ENCODE results near the gene UPF3A.
"Not testable (repeated sequence)": the region's sequence is repeated elsewhere in the genome, so short reads cannot be mapped to it uniquely, and the experiment has no call there.

UPF3A gene

DNA sequence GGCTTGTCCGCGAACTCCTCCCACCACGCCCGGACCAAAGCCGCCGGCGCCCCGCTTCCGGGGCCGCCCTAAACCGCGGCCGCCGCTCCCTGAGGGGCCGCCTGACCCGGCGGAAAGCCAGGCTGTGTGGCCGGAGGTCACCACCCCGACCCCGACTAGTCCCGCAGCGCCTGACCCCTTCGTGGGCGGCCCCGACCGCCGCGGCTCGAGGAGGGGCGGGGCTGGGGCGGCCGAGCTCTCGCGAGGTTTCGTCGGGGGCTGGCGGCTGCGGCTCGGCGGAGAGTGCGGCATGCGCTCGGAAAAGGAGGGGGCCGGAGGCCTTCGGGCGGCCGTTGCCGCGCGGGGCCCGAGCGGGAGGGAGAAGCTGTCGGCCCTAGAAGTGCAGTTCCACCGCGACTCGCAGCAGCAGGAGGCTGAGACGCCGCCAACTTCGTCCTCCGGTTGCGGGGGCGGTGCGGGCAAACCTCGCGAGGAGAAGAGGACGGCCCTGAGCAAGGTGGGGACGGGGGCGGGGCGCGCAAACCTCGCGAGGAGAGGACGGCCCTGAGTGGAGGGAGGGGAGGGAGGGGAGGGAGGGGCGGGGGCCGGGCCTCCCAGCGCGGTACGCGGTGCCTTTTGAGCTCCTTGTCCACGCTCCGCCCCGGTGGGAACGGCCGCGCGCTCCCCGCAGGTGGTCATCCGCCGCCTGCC lies at the start of gene UPF3A:
Gene UPF3A, plus strand, starts transcription at position 251 of the 690 bp plus-strand sequence. Its CDS starts 39 bp downstream, at position 290.
- DNase-seq (ENCODE audit: low read depth): peak; percentile 32

GRCh38 chr13:114231886-114232285 lies 49.5 kb upstream of the UPF3A start:
- DNase-seq (ENCODE audit: low read depth): no peak

GRCh38 chr13:114234266-114234644 lies 47.1 kb upstream of the UPF3A start:
- no peak for DNase-seq (ENCODE audit: low read depth)

DNA sequence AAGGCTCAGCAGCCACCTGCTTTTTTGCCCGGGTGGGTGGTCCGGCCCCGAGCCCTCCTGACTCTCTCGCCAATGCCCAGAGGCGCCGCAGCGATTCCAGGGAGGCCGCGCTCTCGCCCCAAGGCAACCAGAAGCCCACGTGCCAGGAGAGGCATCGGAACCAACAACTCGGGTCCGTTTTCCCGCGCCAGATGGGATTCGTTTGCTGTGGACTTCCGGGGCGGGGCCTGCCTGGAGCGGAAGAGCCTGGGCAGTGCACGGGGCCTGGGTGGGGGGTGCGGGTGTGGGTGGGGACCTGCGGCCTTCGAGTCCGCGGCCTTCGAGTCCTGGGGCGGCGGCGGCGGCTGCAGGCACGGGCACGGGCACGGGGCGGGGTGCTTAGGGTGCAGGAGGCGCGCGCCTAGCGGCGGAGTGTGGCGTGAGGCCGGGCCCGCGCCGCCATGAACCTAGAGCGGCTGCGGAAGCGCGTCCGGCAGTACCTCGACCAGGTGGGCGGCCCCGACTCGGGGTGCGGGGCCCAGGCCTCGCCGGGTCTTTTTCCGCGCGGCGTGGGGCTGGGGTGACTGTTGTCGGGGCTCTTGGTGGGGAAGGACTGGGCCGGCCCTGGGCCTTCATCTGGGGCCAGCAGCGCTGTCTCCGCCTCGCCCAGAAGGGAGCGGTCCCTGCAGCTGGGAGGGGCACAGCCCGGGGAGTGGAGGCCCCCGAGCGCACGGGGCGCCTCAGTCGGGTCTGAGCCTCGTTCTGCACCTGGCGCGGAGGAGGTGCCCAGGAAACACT lies 46.6 kb upstream of the UPF3A start, which contains the start of gene CDC16:
Gene CDC16, plus strand, starts transcription at position 253 of the 777 bp plus-strand sequence. Its CDS starts 188 bp downstream, at position 441.
- DNase-seq (ENCODE audit: low read depth): peak; percentile 39

DNA sequence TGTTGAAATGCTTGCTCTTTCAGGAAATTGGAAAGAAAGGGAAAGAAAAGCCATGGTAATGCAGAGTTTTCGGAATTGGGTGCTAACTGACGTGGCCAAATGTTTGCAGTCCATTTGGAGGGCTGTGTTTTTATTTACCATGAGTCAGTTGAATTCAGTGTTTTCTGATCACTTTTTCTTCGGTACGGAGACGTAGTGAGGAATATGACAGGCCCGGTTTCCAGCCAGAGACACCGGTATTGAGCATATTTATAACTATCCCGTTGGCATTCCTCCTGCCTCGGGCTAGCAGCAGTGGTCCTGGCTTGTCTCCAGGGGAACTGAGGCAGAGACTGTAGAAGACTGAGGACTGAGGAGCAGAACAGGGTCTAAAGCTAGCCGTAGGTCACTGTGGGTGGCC lies 45.7 kb upstream of the UPF3A start:
- DNase-seq (ENCODE audit: low read depth): no peak

DNA sequence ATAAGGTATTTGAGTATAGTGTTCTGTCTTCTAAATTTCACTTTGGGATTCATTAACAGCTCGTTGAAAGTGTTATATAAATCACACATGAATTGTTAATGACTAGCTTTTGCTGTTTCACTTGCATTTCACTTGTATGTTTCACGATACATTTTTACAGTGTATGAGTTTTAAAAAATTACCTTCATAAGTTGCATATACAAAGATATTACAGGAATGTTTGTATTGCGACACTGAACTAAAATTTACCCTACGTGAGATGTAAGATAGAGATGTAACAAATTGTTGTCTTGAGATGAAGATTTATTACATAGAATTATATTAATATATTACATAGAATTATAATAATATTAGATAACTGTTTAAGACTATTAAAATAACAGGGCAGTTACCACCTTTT lies 45.2 kb upstream of the UPF3A start:
- DNase-seq (ENCODE audit: low read depth): no peak

DNA sequence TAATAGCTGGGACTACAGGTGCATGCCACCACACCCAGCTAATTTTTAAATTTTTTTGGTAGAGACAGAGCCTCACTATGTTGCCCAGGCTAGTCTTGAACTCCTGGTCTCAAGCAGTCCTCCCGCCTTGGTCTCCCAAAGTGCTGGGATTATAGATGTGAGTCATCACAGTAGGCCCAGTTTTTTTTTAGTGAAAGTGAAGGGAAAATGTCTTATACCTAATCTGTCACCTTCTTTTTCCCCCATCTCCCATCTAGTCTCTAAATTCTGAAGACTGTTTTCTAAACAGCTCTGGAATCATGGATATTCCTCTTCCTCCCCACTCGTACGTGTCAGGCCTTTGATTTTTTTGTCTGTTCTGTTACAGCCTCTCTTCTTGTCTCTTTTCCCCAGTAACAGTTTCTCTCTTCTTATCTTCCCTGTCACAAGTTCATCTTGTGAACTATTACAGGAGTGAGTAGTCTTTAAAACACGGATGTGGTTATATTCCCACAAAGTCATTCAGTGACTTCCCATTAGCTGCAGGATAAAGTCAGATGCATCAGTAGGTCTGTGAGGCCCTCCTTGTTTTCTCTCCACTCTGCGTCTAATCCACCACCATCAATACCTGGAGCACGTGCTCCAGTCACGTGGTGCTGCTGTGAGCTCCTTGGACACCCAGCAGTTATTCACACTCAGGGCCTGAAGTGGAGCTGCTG lies 43.8 kb upstream of the UPF3A start:
- no peak for DNase-seq (ENCODE audit: low read depth)

DNA sequence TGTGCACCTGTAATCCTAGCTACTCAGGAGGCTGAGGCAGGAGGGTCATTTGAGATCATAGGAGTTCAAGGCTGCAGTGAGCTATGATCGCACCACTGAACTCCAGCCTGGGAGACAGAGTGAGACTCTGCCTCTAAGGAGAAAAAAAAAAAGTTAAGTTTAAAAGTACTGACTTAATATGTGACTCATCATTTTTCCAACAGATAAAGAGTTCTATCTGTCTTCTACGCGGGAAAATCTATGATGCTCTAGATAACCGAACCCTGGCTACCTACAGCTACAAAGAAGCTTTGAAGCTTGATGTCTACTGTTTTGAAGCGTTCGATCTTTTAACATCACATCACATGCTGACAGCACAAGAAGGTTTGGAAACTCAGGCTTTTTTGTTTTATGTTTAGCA lies 39.5 kb upstream of the UPF3A start:
- DNase-seq (ENCODE audit: low read depth): no peak

DNA sequence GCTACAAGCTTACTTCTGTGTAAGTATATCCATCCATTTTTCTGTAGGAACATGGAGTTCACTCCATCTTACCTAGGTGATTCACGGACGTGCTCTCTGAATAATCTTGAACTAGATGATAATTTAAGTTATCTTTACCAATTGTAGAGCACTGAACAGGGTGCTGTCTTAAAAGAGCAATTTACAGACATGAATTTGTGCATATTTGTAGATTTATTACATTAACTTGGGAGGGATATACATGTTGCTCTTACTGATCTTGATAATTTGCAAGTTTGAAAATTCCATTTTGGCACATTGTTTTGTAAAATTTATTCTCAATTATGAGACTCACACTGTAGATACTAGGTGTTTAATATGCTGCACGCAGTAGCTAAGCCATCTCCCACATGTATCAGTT lies 37.4 kb upstream of the UPF3A start:
- DNase-seq (ENCODE audit: low read depth): no peak

DNA sequence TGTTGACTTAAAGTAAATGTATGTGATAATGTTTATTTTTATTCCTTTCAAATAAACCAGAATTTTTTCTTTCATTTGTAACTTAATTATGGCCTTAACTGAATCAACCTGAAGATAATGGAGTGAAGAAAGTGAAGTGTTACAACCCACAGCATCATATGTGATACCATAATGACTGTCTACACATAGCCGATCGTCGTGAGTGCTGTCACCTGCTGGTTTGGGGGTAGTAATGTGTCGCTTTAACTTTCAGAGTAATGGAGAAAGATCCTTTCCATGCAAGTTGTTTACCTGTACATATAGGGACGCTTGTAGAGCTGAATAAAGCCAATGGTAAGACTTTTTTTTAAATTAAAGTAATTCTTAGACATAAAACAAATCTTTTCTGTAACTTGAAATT lies 36.8 kb upstream of the UPF3A start:
- no peak for DNase-seq (ENCODE audit: low read depth)

DNA sequence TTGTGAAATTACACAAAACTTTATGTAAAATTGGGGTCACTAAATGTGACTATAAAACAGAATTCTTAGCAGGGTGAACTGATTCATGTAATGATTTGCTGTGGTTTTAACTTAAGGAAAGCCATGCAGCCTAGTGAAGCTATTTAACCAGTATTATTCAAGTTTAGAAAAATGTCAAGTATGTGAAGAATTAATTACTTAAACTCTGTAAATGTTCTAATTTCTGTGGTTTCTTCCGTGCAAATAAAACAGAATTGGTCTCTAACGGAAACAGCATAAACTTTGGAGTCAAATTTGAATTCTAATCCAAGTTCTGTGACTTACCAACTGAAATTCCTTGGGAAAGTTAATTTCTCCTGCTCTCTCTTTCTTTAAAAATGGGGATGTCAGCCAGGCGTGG lies 33.4 kb upstream of the UPF3A start:
- no peak for DNase-seq (ENCODE audit: low read depth)

- DNase-seq (ENCODE audit: low read depth): no peak
These were observed 32.3 kb upstream of the UPF3A start for GRCh38 chr13:114249077-114249476.

DNA sequence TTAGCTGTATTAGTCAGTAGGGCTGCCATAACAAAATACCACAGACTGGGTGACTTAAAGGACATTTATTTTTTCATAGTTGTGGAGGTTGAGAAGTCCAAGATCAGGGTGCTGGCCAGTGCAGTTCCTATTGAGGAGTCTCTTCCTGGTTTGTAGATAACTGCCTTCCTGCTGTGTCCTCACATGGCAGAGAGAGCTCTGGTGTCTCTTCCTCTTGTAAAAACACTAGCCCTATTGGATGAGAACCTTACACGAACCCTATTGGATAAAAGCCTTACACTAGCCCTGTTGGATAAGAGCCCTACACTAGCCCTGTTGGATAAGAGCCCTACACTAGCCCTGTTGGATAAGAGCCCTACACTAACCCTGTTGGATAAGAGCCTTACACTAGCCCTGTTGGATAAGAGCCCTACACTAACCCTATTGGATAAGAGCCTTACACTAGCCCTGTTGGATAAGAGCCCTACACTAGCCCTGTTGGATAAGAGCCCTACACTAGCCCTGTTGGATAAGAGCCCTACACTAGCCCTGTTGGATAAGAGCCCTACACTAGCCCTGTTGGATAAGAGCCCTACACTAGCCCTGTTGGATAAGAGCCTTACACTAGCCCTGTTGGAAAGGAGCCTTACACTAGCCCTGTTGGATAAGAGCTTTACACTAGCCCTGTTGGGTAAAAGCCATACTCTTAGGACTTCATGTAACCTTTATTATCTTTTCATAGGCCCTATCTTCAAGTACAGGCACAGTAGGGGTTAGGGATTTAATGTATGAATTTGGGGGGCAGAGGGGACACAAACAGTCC lies 29.6 kb upstream of the UPF3A start:
- not testable (repeated sequence) for DNase-seq (ENCODE audit: low read depth)

DNA sequence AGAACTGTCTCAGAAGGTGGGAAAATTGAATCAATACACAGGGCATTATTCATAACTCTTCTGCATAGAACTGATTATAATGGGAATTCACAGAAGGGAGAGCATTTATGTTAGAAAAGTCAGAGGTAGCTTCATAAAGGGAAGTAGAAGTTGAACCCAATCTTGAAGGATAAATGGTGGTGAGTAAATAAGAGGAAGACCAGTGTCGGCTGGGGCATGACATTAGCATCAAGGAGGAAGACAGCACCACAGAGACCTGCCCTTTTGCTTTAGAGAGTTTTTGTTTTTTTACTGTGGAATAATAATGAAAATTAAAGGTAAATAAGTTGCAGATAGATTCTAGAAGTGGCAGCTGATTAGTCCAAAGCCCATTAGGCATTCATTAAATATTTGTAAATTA lies 24.9 kb upstream of the UPF3A start:
- DNase-seq (ENCODE audit: low read depth): no peak

- DNase-seq (ENCODE audit: low read depth): no peak
These were observed 24.4 kb upstream of the UPF3A start for GRCh38 chr13:114257014-114257413.

DNA sequence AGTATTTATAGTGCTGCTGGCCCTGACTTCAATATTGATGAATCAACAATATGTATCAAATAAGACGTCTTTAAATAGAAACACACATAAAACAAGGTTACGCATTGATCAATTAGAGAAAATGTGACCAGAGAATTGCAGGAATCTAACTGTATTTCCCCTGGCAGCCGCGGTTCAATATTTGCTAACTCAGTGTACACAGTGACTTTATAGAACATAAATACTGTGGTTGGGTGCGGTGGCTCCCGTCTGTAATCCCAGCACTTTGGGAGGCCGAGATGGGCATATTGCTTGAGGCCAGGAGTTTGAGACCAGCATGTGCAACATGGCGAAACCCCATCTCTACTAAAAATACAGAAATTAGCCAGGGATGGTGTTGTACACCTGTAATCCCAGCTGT lies 22.8 kb upstream of the UPF3A start:
- DNase-seq (ENCODE audit: low read depth): no peak

GRCh38 chr13:114259374-114259773 lies 22.0 kb upstream of the UPF3A start:
- DNase-seq (ENCODE audit: low read depth): no peak

DNA sequence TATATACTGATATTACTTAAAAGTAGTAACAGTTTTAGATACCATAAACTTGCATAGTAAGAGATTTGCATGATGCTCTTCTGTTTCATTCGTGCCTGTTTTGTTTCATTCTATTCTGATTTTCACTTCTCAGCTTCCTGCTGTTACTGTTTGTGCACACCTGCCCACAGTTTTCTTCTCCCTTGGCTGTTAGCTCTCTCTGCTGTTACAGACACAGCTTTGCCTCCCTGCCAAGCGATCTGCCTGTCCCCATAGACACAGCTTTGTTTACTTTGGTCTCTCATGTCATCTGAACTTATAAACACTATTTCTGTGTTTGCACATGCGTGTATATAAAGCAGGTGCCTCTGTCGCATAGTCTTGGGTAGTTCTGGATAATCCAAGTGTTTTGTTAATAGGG lies 21.4 kb upstream of the UPF3A start:
- DNase-seq (ENCODE audit: low read depth): no peak

GRCh38 chr13:114260814-114261213 lies 20.6 kb upstream of the UPF3A start:
- DNase-seq (ENCODE audit: low read depth): no peak

- no peak for DNase-seq (ENCODE audit: low read depth)
These were observed 20.0 kb upstream of the UPF3A start for GRCh38 chr13:114261328-114261965.

DNA sequence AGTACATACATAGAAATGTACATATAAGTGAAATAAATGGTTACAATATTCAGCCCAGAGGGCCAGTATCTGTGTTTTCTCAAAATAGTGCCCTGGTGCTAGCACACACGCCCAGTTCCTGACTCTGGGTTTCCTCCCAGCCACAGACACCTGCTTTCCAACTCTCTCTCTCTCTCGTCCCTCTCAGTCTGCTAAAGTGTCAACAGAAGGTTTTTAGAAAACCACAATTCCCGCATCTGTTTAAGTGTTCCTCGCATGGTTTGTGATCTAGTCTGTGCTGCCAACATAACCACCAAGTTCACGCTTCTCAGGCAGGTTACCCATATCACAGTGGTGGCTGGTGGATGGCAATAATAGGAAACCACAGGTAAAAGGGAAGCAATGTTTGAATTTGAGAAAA lies 17.8 kb upstream of the UPF3A start:
- DNase-seq (ENCODE audit: low read depth): no peak

- not testable (repeated sequence) for DNase-seq (ENCODE audit: low read depth)
These were observed 17.1 kb upstream of the UPF3A start for GRCh38 chr13:114264313-114264712.

Measured in HS-5 (cell line).